GM19467 (cell line): ENCODE measurements around the gene C17orf107.

Source experiments
- ATAC-seq: cut with Tn5 transposase; IDR thresholded peaks from one replicate; pipeline ENCODE4 v1.9.1; 2021; ENCODE audit warnings: mild to moderate bottlenecking, moderate library complexity; ENCODE audit not compliant: unreplicated experiment

Gene C17orf107

GRCh38 chr17:4872786-4873185 is 26.6 kb upstream of the C17orf107 start:
- ATAC-seq, result no peak

DNA sequence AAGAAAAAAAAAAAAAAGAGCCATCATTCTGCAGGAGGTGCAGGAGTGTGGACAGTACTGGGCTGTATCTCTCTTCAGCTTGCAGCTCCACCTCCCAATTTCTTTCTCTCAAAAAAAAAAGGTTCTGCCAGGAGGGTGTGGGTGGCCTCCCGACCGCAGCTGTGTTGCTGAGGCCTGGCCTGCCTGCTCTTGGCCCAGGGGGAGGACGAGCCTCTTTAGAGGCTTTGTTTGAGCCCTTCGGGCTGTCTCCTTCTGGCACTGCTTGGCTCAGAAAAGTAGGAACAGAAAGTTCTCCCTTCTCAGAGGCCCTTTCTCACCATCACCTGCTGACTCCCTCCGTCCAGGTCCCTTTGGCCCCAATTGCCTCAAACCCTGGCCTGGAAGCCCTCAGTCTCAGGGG is 22.2 kb upstream of the C17orf107 start:
- no peak for ATAC-seq

- no peak for ATAC-seq
Measured at GRCh38 chr17:4879601-4880000, 19.7 kb upstream of the C17orf107 start.

DNA sequence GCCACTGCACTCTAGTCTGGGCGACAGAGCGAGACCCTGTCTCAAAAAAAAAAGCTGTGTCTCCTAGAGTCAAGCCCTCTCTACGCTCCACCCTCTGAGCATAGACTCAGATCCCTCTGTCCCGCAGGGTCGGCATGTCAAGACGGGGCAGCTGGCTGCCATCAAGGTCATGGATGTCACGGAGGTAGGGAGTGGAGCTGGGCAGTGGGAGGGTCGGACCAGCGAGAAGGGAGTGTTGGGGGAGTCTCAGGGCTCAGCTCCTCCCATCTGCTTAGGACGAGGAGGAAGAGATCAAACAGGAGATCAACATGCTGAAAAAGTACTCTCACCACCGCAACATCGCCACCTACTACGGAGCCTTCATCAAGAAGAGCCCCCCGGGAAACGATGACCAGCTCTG is 18.5 kb upstream of the C17orf107 start:
- ATAC-seq, result no peak

DNA sequence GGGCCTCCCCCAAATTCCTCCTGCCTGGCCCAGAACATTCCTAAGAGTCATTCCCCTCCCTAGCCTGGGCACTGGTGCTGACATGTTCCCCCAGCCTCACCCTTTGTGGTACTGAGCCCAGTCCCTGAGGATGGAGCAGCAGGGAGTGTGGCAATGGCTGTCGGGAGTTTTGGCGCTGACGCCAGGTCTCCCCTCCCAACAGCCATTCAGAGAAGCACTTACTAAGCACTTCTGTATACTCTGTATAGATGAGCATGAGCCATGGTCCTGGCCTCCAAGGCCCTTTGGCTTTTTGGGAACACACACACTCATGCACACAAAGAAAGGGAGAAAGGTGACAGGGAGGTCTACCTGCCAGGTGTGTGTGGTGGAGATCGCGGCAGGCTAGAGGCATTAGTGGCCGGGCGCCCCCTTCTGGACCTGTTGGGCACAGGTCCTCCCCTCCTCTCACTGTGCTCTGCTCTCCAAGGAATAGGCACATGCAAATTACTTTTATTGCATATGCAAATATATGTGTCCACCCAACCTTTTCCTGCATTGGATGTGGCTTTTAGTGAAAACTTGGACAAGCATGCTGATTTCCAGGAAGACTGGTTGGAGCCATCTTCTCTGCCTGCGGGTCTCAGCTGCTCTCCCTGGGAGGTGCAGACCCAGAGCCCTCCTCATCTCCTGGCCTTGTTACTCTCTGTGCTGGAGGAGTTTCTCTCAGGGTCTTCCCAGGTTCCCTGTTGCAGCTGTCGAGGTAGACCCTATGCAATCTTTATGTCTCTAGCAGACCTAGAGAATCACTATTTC is 17.4 kb upstream of the C17orf107 start:
- ATAC-seq, result no peak

DNA sequence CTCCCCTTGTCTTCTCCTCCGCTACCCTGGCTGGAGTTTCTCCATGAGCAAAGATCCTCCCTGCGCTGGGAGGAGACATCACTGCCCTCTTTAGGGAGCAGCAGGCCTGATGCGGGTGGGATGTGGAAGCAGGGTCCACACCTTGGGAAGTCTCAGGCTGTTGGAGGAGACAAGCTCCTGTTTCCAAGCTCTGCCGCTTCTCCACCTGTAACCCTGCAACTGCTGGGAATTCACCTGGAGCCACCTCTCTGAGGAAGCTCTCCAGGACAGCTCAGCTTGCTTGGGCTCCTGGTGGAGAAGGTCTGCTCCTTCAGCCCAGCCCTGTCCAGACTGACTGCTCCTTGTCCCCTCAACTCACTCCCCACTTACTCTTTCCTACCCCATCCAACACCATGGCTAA is 14.8 kb upstream of the C17orf107 start:
- no peak for ATAC-seq

DNA sequence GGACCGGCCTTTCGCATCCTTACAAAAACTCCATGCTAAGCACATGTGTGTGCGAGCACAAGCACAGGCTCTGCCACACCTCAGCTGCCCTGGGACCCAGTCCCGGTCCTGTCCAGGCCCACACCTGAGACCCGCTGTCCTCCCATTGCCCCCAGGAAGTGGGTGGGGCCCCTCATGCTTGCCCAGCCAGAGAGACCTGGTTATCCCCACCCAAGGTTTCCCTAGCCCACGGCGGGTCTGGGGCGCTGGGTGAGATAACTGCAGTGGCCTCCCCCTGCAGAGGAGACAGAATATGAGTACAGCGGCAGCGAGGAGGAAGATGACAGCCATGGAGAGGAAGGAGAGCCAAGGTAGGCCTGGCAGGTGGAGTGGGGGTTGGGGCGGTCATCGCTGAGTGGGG is 12.5 kb upstream of the C17orf107 start:
- ATAC-seq, result no peak

DNA sequence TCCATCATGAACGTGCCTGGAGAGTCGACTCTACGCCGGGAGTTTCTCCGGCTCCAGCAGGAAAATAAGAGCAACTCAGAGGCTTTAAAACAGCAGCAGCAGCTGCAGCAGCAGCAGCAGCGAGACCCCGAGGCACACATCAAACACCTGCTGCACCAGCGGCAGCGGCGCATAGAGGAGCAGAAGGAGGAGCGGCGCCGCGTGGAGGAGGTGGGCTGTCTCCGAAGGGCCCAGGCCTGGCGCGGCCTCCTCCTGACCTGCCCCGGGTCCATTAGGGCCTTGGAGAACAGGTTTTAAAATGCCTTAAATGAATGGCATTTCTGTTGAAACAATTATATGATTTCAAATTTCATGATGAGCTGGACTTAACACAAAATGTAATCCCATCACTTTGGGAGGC is 11.8 kb upstream of the C17orf107 start:
- no peak for ATAC-seq

GRCh38 chr17:4891411-4892410 is 7.6 kb upstream of the C17orf107 start:
- ATAC-seq, result no peak

- ATAC-seq, result no peak
Measured at GRCh38 chr17:4892499-4893221, 6.7 kb upstream of the C17orf107 start.

- no peak for ATAC-seq
Measured at GRCh38 chr17:4893272-4893671, 6.1 kb upstream of the C17orf107 start.

GRCh38 chr17:4893721-4894560 is 5.4 kb upstream of the C17orf107 start:
- no peak for ATAC-seq

DNA sequence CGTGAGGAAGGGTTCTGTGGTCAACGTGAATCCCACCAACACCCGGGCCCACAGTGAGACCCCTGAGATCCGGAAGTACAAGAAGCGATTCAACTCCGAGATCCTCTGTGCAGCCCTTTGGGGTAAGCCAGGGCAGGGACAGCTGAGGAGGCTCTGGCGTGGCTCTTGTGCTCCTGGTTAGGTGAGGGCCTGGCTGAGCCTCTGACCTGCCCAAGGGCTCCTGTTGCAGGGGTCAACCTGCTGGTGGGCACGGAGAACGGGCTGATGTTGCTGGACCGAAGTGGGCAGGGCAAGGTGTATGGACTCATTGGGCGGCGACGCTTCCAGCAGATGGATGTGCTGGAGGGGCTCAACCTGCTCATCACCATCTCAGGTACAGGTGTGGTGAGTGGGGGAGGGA is 4.2 kb upstream of the C17orf107 start:
- no peak for ATAC-seq

- no peak for ATAC-seq
Measured at GRCh38 chr17:4895657-4896331, 3.5 kb upstream of the C17orf107 start.

DNA sequence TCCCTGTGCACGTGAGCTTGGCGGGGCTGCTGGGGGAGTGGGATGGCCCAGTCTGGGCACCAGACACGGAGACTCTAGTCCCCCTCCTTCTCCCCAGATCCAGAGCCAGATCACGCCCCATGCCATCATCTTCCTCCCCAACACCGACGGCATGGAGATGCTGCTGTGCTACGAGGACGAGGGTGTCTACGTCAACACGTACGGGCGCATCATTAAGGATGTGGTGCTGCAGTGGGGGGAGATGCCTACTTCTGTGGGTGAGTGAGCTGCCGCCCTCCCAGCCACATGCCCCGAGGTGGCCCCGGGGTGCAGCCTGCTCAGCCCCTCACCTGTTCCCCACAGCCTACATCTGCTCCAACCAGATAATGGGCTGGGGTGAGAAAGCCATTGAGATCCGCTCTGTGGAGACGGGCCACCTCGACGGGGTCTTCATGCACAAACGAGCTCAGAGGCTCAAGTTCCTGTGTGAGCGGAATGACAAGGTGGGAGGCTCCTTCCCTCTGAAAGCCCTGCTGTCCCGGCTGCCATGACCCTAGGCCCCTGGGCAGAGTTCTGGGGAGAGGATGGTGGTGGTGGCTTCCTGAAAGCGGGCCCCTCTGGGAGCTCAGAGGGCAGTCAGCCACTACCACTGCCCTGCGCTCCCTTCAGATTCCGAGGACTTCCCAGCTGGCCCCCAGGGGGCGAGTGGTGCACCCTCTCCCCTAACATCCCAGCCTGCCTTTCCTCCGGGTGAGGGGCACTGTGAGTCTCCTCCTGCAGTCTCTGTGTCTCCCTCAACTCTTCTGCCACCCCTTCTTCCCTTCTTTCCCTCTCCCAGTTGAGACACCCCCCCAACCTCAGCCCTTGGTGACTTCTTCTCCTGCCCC is 2.8 kb upstream of the C17orf107 start:
- ATAC-seq, result no peak

GRCh38 chr17:4897198-4897687 is 2.1 kb upstream of the C17orf107 start:
- no peak for ATAC-seq

GRCh38 chr17:4897785-4898184 is 1.6 kb upstream of the C17orf107 start:
- ATAC-seq, result no peak

DNA sequence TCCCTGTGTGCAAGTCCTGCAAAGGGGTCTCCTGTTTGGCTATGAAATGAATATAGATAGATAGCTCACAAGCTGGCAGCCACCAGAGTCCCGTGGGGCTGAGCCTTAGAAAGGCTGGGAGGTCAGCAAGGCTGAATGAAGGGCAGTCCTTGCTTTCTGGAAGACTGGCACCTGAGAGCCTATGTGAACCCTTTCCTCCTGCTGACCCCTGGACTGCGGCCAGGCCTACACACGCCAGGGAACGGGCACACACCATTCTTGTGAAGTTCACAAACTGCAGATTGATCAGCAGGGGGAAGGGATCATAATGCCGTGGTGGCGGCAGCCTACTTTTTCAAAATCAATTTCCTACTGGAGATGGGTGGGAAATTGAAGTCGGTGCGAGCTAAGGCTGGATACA is 985 bp upstream of the C17orf107 start:
- ATAC-seq, result no peak

GRCh38 chr17:4898927-4899326 is 409 bp upstream of the C17orf107 start:
- ATAC-seq, result no peak
